MM.1S (cell line): Measurements from ENCODE around the gene CDK6.

Experiments
- DNase-seq: peaks from one replicate; pipeline ENCODE4 v3.0.0-alpha.2; 2015
- H2AFZ ChIP-seq: fragments of 300-600 bp; sonication (generic); 2 replicates; pipeline ENCODE4 v1.6.0; 2016; ENCODE audit warnings: antibody characterized with exemption, low read length
- H3F3A ChIP-seq: fragments of 300-600 bp; sonication (generic); 2 replicates; pipeline ENCODE4 v1.6.1; 2016; ENCODE audit warnings: mild to moderate bottlenecking, antibody characterized with exemption, low read length, moderate library complexity, mixed read lengths; ENCODE audit not compliant: insufficient read depth
- H3K27ac ChIP-seq: fragments of 300-600 bp; sonication (generic); 2 replicates; pipeline ENCODE4 v1.5.1; 2016; ENCODE audit warnings: mild to moderate bottlenecking, low read length
- H3K27me3 ChIP-seq: fragments of 300-600 bp; sonication (generic); replicated peaks from 2 replicates; pipeline ENCODE4 v1.6.0; 2016; ENCODE audit warnings: low read length; ENCODE audit not compliant: insufficient read depth
- H3K36me3 ChIP-seq: fragments of 300-600 bp; sonication (generic); replicated peaks from 2 replicates; pipeline ENCODE4 v1.6.1; 2016; ENCODE audit warnings: mild to moderate bottlenecking, low read length, mixed read lengths; ENCODE audit not compliant: insufficient read depth
- H3K4me1 ChIP-seq: fragments of 300-600 bp; sonication (generic); 2 replicates; pipeline ENCODE4 v1.6.1; 2016; ENCODE audit warnings: low read length, mixed read lengths
- H3K4me2 ChIP-seq: fragments of 300-600 bp; sonication (generic); 2 replicates; pipeline ENCODE4 v1.6.0; 2016; ENCODE audit warnings: low read depth, low read length
- H3K4me3 ChIP-seq: fragments of 300-600 bp; sonication (generic); 2 replicates; pipeline ENCODE4 v1.5.1; 2016; ENCODE audit warnings: low read length, mixed read lengths
- H3K79me2 ChIP-seq: fragments of 300-600 bp; sonication (generic); 2 replicates; pipeline ENCODE4 v1.6.1; 2016; ENCODE audit warnings: mixed run types, low read length, mixed read lengths
- H3K9ac ChIP-seq: fragments of 300-600 bp; sonication (generic); 2 replicates; pipeline ENCODE4 v1.6.1; 2016; ENCODE audit warnings: low read length, mixed read lengths
- H3K9me2 ChIP-seq: fragments of 300-600 bp; sonication (generic); replicated peaks from 2 replicates; pipeline ENCODE4 v1.6.1; 2016; ENCODE audit warnings: mild to moderate bottlenecking, low read length, mixed read lengths; ENCODE audit not compliant: insufficient read depth
- H3K9me3 ChIP-seq: fragments of 300-600 bp; sonication (generic); replicated peaks from 2 replicates; pipeline ENCODE4 v1.6.1; 2016; ENCODE audit warnings: mild to moderate bottlenecking, low read length, mixed read lengths; ENCODE audit not compliant: insufficient read depth
- H4K20me1 ChIP-seq: fragments of 300-600 bp; sonication (generic); 2 replicates; pipeline ENCODE4 v1.6.1; 2016; ENCODE audit warnings: mild to moderate bottlenecking, low read length, moderate library complexity, mixed read lengths; ENCODE audit not compliant: insufficient read depth
- CTCF ChIP-seq: fragments of 300-600 bp; sonication (generic); IDR thresholded peaks from 2 replicates; pipeline ENCODE4 v1.5.1; 2016; ENCODE audit warnings: antibody characterized with exemption, low read length, mixed read lengths
- EZH2 ChIP-seq: fragments of 300-600 bp; sonication (generic); optimal IDR thresholded peaks from 2 replicates; pipeline ENCODE3; 2017; ENCODE audit warnings: low read depth, mild to moderate bottlenecking, antibody characterized with exemption, low read length, mixed read lengths
- EZH2phosphoT487 ChIP-seq: fragments of 300-600 bp; sonication (generic); IDR thresholded peaks from 2 replicates; pipeline ENCODE4 v1.6.1; 2018; ENCODE audit warnings: antibody characterized with exemption, low read length

CDK6 gene

GRCh38 chr7:92684274-92684673 lies 152.1 kb downstream of the CDK6 start:
- Histone ChIP-seq H2AFZ (no peak overlapping the region), H3K9ac (no peak overlapping the region), H3K9me2 (no peaks in the 10 kb centered on the region), H3K79me2 (peaks cover 30% of the 10 kb centered on the region), H3K27me3 (no peaks in the 10 kb centered on the region), H4K20me1 (no peaks in the 10 kb centered on the region; the same call in 1 of the 2 replicates), H3K4me1 (no peaks in the 10 kb centered on the region), H3K9me3 (no peaks in the 10 kb centered on the region), H3F3A (no peaks in the 10 kb centered on the region), H3K4me2 (no peak overlapping the region), H3K4me3 (no peak overlapping the region), H3K27ac (no peak overlapping the region), H3K36me3 (no peaks in the 10 kb centered on the region)
- DNase-seq: no peak
- TF ChIP-seq CTCF: no peak
- TF ChIP-seq EZH2: no peak
- no peak for TF ChIP-seq EZH2phosphoT487

GRCh38 chr7:92682903-92683539 lies 153.4 kb downstream of the CDK6 start:
- Histone ChIP-seq H3K9me3 (no peaks in the 10 kb centered on the region), H3K27me3 (no peaks in the 10 kb centered on the region), H3K9me2 (no peaks in the 10 kb centered on the region), H3K4me3 (no peak overlapping the region), H3F3A (no peaks in the 10 kb centered on the region), H3K36me3 (no peaks in the 10 kb centered on the region), H3K4me1 (no peaks in the 10 kb centered on the region), H3K79me2 (peaks cover 31% of the 10 kb centered on the region), H4K20me1 (no peaks in the 10 kb centered on the region; the same call in 1 of the 2 replicates), H3K4me2 (no peak overlapping the region), H3K27ac (no peak overlapping the region), H2AFZ (no peak overlapping the region), H3K9ac (no peak overlapping the region)
- TF ChIP-seq EZH2 (no peak), EZH2phosphoT487 (no peak), CTCF (no peak)
- DNase-seq: no peak

GRCh38 chr7:92682330-92682729 lies 154.0 kb downstream of the CDK6 start:
- TF ChIP-seq CTCF (no peak), EZH2 (no peak), EZH2phosphoT487 (no peak)
- Histone ChIP-seq H3K36me3 (no peaks in the 10 kb centered on the region), H3K4me3 (no peak overlapping the region), H3K4me2 (no peak overlapping the region), H4K20me1 (no peaks in the 10 kb centered on the region), H3K27ac (no peak overlapping the region), H3K79me2 (peaks cover 26% of the 10 kb centered on the region), H3K9me3 (no peaks in the 10 kb centered on the region), H3K27me3 (no peaks in the 10 kb centered on the region), H3F3A (no peaks in the 10 kb centered on the region), H3K9ac (no peak overlapping the region), H3K4me1 (no peaks in the 10 kb centered on the region), H2AFZ (no peak overlapping the region), H3K9me2 (no peaks in the 10 kb centered on the region)
- no peak for DNase-seq
